ENCODE results near the gene SLC4A7. TPM values are rescaled to one million over a fixed set of nuclear protein-coding genes. Genes with fewer than 3 reads are reported as not detected.
"Not testable (repeated sequence)": the region's sequence is repeated elsewhere in the genome, so short reads cannot be mapped to it uniquely, and the experiment has no call there.

SLC4A7 gene
- total RNA-seq, 4 donors from 2014 or later: 3.8 to 11.4 (median 9.9) TPM

DNA sequence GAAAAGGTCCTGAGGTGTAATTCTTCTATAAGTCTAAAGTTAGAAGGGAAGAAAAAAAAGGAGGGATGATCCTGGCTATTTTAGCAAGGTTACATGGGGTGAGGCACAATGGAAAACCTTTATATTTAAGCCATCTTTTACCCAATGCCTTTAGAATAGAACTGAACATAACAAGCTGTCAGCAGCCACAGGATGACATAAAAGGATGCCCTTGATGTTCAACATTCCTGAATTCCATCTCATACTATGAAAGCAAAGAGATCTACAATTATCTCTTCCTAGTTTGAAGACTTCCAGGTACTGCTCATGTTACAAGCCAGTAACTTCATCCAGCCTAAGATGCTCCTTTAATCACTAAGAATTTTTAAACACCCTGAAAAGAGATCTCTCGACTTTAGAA lies 141.9 kb downstream of the SLC4A7 start:
- no peak overlapping the region for H3K4me3 ChIP-seq (ENCODE audit: low read depth, poor library complexity, severe bottlenecking)
- intact Hi-C loops (cut with DNase I; ENCODE audit: low total_unique reads): no loop called here
- no peak for DNase-seq (ENCODE audit: low spot score in 2 of 2)
- TF ChIP-seq POLR2A (IDR thresholded peaks at IDR 0.05): no peak
- TF ChIP-seq, protein P1, sequence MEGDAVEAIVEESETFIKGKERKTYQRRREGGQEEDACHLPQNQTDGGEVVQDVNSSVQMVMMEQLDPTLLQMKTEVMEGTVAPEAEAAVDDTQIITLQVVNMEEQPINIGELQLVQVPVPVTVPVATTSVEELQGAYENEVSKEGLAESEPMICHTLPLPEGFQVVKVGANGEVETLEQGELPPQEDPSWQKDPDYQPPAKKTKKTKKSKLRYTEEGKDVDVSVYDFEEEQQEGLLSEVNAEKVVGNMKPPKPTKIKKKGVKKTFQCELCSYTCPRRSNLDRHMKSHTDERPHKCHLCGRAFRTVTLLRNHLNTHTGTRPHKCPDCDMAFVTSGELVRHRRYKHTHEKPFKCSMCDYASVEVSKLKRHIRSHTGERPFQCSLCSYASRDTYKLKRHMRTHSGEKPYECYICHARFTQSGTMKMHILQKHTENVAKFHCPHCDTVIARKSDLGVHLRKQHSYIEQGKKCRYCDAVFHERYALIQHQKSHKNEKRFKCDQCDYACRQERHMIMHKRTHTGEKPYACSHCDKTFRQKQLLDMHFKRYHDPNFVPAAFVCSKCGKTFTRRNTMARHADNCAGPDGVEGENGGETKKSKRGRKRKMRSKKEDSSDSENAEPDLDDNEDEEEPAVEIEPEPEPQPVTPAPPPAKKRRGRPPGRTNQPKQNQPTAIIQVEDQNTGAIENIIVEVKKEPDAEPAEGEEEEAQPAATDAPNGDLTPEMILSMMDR (IDR thresholded peaks at IDR 0.05): no peak
- WGBS, 2 donors: 86 to 97% methylated on average over 1 of the region's 1 CpG

DNA sequence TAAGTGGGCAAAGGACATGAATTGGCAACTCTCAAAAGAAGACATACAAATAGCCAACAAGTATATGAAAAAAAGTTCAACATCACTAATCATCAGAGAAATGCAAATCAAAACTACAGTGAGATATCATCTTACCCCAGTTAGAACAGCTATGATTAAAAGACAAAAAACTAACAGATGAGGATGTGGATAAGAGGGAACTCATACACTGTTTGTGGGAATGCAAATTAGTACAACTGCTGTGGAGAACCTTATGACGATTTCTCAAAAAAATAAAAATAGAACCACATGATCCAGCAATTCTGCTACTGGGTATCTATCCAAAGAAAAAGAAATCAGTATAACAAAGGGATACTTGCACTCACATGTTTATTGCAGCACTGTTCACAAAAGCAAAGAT lies 143.7 kb downstream of the SLC4A7 start:
- no peak for TF ChIP-seq POLR2A (IDR thresholded peaks at IDR 0.05)
- TF ChIP-seq, protein P1 (IDR thresholded peaks at IDR 0.05): no peak
- no peak overlapping the region for H3K4me3 ChIP-seq (ENCODE audit: low read depth, poor library complexity, severe bottlenecking)
- intact Hi-C loops (cut with DNase I; ENCODE audit: low total_unique reads): no loop called here
- 46% methylated on average over 1 of the region's 1 CpG for WGBS, 2 donors
- DNase-seq (ENCODE audit: low spot score in 2 of 2): no peak

- TF ChIP-seq POLR2A (IDR thresholded peaks at IDR 0.05): no peak
- 70 to 94% methylated on average over 1 of the region's 1 CpG for WGBS, 2 donors
- DNase-seq (ENCODE audit: low spot score in 2 of 2): no peak
- intact Hi-C loops (cut with DNase I; ENCODE audit: low total_unique reads): no loop called here
- no peak overlapping the region for H3K4me3 ChIP-seq (ENCODE audit: low read depth, poor library complexity, severe bottlenecking)
These were observed 148.6 kb downstream of the SLC4A7 start for GRCh38 chr3:27335571-27335970.

- TF ChIP-seq, protein P1 (IDR thresholded peaks at IDR 0.05): no peak
- no peak for TF ChIP-seq POLR2A (IDR thresholded peaks at IDR 0.05)
- no peak overlapping the region for H3K4me3 ChIP-seq (ENCODE audit: low read depth, poor library complexity, severe bottlenecking)
- intact Hi-C loops (cut with DNase I; ENCODE audit: low total_unique reads): no loop called here
- no peak for DNase-seq (ENCODE audit: low spot score in 2 of 2)
These were observed 150.3 kb downstream of the SLC4A7 start for GRCh38 chr3:27333843-27334242.

GRCh38 chr3:27328982-27329762 lies 155.0 kb downstream of the SLC4A7 start:
- DNase-seq (ENCODE audit: low spot score in 2 of 2); H3K4me3 ChIP-seq (ENCODE audit: low read depth, poor library complexity, severe bottlenecking); intact Hi-C loops (cut with DNase I; ENCODE audit: low total_unique reads): not testable (repeated sequence)
- 91 to 96% methylated on average over 4 of the region's 4 CpGs for WGBS, 2 donors

DNA sequence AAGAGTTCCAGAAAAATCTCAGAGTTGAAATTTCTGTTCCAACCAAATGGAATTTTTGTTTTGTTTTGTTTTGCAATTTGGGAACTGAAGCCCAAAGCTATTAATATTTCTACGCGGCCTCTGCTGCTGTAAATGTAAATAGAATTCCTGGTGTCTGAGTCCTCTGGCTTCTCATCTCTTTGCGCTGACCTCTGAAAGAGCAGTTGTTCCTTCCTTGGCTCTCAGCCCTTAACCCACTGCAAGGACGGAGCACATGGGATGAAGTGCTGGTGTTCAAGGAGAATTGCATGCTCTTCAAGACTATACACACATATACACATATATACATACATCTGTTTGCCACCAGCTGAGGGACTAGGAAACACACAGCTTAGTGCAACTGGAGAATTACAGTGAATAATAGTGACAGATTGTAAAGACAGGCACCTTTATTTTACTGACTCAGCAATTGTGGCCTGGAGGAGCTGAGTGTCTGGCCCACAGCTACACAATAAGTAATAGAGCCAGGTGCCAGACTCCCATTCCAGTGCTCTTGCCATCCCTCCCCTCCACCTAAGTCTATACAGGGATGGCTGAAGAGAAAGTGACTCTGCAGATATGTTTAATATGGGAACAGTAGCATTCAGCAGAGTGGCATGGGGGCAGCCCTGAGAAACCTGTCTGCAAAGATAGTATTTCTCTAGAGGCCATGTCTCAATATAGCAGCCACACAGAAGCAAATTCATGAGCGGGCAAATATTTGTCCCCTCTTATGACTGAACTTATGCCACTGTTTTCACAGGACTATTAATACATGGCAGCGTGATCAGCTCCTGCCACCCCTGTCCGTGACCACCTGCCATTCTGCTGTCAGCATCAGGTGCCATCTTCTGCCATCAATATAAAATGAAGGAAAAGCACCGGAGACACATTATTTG lies 157.3 kb downstream of the SLC4A7 start:
- DNase-seq (ENCODE audit: low spot score in 2 of 2): no peak
- no peak overlapping the region for H3K4me3 ChIP-seq (ENCODE audit: low read depth, poor library complexity, severe bottlenecking)
- 71 to 74% methylated on average over 8 of the region's 8 CpGs for WGBS, 2 donors
- no peak for TF ChIP-seq POLR2A (IDR thresholded peaks at IDR 0.05)
- TF ChIP-seq, protein P1 (IDR thresholded peaks at IDR 0.05): no peak
- intact Hi-C loops (cut with DNase I; ENCODE audit: low total_unique reads): no loop called here

All from lower leg skin (tissue), 4 donors.